HEK293 (cell line): Measurements from ENCODE around the gene CHEK1.

Experiments used
- HOXA7 ChIP-seq: sonication (generic); formaldehyde crosslinking; IDR thresholded peaks from 2 replicates; pipeline ENCODE4 v1.8.1; 2022; ENCODE audit warnings: missing genetic modification reagents, borderline replicate concordance
- SALL2 ChIP-seq: fragments of 450-650 bp; formaldehyde crosslinking; IDR thresholded peaks from 2 replicates; pipeline ENCODE4 v1.5.0; 2017; ENCODE audit warnings: missing biosample characterization, mild to moderate bottlenecking, missing genetic modification characterization, borderline replicate concordance
- ZNF23 ChIP-seq: fragments of 450-650 bp; formaldehyde crosslinking; IDR thresholded peaks from 2 replicates; pipeline ENCODE4 v1.5.1; 2016; ENCODE audit warnings: missing biosample characterization, missing genetic modification characterization, borderline replicate concordance
- ZNF239 ChIP-seq: fragments of 450-650 bp; formaldehyde crosslinking; IDR thresholded peaks from 2 replicates; pipeline ENCODE4 v1.5.1; 2016; ENCODE audit warnings: missing biosample characterization, missing genetic modification characterization
- ZNF366 ChIP-seq: fragments of 450-650 bp; formaldehyde crosslinking; conservative IDR thresholded peaks from 2 replicates; pipeline ENCODE4 v1.5.1; 2016; ENCODE audit warnings: missing biosample characterization, missing genetic modification characterization
- ZNF677 ChIP-seq: fragments of 450-650 bp; IDR thresholded peaks from 2 replicates; pipeline ENCODE4 v1.5.0; 2018; ENCODE audit warnings: missing biosample characterization, mild to moderate bottlenecking, missing genetic modification characterization, moderate library complexity
- ZNF768 ChIP-seq: fragments of 450-650 bp; formaldehyde crosslinking; IDR thresholded peaks from 2 replicates; pipeline ENCODE4 v1.5.1; 2018; ENCODE audit warnings: missing biosample characterization, mild to moderate bottlenecking, missing genetic modification characterization
- ZNF792 ChIP-seq: fragments of 450-650 bp; formaldehyde crosslinking; IDR thresholded peaks from 2 replicates; pipeline ENCODE4 v1.5.1; 2016; ENCODE audit warnings: missing biosample characterization, missing genetic modification characterization
- TF ChIP-seq, protein P1 (sequence below): fragments of 450-650 bp; formaldehyde crosslinking; IDR thresholded peaks from 2 replicates; pipeline ENCODE4 v1.5.1; 2016; ENCODE audit warnings: missing biosample characterization, missing genetic modification characterization
- TF ChIP-seq, protein P2 (sequence below): fragments of 450-650 bp; formaldehyde crosslinking; IDR thresholded peaks from 2 replicates; pipeline ENCODE4 v1.5.1; 2016; ENCODE audit warnings: missing biosample characterization, missing genetic modification characterization
- TF ChIP-seq, protein P3 (sequence below): fragments of 450-650 bp; formaldehyde crosslinking; IDR thresholded peaks from 2 replicates; pipeline ENCODE4 v1.5.1; 2017; ENCODE audit warnings: missing biosample characterization, missing genetic modification characterization
- TF ChIP-seq, protein P4 (sequence below): fragments of 450-650 bp; formaldehyde crosslinking; IDR thresholded peaks from 2 replicates; pipeline ENCODE4 v1.5.1; 2016; ENCODE audit warnings: missing biosample characterization, missing genetic modification characterization
- TF ChIP-seq, protein P5 (sequence below): fragments of 450-650 bp; formaldehyde crosslinking; IDR thresholded peaks from 2 replicates; pipeline ENCODE4 v1.5.1; 2017; ENCODE audit warnings: missing biosample characterization, missing genetic modification characterization

DNA sequence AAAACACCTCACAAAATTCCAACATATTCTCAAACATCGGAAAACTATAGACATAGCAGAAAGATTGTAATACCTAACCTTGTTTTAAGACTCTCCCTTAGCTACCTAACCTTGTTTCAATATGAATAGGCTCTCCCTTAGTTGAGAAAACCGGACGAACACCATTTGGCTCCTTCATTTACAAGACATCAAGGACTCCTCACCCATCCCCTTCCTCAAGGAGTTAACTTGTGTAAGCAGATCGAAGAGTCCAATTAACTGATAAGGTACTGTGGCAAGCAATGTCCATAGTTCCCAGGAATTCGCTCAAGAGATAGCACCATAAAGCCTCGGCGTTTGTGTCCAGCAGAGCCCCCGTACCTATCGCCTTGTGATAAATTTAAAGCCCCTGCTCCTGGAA lies 60.3 kb downstream of the CHEK1 start:
- TF ChIP-seq, protein P1, sequence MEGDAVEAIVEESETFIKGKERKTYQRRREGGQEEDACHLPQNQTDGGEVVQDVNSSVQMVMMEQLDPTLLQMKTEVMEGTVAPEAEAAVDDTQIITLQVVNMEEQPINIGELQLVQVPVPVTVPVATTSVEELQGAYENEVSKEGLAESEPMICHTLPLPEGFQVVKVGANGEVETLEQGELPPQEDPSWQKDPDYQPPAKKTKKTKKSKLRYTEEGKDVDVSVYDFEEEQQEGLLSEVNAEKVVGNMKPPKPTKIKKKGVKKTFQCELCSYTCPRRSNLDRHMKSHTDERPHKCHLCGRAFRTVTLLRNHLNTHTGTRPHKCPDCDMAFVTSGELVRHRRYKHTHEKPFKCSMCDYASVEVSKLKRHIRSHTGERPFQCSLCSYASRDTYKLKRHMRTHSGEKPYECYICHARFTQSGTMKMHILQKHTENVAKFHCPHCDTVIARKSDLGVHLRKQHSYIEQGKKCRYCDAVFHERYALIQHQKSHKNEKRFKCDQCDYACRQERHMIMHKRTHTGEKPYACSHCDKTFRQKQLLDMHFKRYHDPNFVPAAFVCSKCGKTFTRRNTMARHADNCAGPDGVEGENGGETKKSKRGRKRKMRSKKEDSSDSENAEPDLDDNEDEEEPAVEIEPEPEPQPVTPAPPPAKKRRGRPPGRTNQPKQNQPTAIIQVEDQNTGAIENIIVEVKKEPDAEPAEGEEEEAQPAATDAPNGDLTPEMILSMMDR (tag by site-specific recombination) = no peak
- TF ChIP-seq ZNF768 (tag by site-specific recombination) (no peak), ZNF792 (tag by site-specific recombination) (no peak), HOXA7 (CRISPR knock-in tag) (no peak), ZNF677 (tag by site-specific recombination) (no peak), ZNF239 (tag by site-specific recombination) (no peak), ZNF366 (tag by site-specific recombination) (no peak), SALL2 (tag by site-specific recombination) (no peak), ZNF23 (tag by site-specific recombination) (no peak)
- TF ChIP-seq, protein P2, sequence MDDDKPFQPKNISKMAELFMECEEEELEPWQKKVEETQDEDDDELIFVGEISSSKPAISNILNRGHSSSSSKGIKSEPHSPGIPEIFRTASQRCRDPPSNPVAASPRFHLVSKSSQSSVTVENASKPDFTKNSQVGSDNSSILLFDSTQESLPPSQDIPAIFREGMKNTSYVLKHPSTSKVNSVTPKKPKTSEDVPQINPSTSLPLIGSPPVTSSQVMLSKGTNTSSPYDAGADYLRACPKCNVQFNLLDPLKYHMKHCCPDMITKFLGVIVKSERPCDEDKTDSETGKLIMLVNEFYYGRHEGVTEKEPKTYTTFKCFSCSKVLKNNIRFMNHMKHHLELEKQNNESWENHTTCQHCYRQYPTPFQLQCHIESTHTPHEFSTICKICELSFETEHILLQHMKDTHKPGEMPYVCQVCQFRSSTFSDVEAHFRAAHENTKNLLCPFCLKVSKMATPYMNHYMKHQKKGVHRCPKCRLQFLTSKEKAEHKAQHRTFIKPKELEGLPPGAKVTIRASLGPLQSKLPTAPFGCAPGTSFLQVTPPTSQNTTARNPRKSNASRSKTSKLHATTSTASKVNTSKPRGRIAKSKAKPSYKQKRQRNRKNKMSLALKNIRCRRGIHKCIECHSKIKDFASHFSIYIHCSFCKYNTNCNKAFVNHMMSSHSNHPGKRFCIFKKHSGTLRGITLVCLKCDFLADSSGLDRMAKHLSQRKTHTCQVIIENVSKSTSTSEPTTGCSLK (tag by site-specific recombination) = no peak
- TF ChIP-seq, protein P3, sequence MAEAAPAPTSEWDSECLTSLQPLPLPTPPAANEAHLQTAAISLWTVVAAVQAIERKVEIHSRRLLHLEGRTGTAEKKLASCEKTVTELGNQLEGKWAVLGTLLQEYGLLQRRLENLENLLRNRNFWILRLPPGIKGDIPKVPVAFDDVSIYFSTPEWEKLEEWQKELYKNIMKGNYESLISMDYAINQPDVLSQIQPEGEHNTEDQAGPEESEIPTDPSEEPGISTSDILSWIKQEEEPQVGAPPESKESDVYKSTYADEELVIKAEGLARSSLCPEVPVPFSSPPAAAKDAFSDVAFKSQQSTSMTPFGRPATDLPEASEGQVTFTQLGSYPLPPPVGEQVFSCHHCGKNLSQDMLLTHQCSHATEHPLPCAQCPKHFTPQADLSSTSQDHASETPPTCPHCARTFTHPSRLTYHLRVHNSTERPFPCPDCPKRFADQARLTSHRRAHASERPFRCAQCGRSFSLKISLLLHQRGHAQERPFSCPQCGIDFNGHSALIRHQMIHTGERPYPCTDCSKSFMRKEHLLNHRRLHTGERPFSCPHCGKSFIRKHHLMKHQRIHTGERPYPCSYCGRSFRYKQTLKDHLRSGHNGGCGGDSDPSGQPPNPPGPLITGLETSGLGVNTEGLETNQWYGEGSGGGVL = no peak
- TF ChIP-seq, protein P4, sequence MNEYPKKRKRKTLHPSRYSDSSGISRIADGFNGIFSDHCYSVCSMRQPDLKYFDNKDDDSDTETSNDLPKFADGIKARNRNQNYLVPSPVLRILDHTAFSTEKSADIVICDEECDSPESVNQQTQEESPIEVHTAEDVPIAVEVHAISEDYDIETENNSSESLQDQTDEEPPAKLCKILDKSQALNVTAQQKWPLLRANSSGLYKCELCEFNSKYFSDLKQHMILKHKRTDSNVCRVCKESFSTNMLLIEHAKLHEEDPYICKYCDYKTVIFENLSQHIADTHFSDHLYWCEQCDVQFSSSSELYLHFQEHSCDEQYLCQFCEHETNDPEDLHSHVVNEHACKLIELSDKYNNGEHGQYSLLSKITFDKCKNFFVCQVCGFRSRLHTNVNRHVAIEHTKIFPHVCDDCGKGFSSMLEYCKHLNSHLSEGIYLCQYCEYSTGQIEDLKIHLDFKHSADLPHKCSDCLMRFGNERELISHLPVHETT = no peak
- TF ChIP-seq, protein P5, sequence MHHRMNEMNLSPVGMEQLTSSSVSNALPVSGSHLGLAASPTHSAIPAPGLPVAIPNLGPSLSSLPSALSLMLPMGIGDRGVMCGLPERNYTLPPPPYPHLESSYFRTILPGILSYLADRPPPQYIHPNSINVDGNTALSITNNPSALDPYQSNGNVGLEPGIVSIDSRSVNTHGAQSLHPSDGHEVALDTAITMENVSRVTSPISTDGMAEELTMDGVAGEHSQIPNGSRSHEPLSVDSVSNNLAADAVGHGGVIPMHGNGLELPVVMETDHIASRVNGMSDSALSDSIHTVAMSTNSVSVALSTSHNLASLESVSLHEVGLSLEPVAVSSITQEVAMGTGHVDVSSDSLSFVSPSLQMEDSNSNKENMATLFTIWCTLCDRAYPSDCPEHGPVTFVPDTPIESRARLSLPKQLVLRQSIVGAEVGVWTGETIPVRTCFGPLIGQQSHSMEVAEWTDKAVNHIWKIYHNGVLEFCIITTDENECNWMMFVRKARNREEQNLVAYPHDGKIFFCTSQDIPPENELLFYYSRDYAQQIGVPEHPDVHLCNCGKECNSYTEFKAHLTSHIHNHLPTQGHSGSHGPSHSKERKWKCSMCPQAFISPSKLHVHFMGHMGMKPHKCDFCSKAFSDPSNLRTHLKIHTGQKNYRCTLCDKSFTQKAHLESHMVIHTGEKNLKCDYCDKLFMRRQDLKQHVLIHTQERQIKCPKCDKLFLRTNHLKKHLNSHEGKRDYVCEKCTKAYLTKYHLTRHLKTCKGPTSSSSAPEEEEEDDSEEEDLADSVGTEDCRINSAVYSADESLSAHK (tag by site-specific recombination) = no peak
